Measurements from ENCODE around the gene FOXF2.

DNA sequence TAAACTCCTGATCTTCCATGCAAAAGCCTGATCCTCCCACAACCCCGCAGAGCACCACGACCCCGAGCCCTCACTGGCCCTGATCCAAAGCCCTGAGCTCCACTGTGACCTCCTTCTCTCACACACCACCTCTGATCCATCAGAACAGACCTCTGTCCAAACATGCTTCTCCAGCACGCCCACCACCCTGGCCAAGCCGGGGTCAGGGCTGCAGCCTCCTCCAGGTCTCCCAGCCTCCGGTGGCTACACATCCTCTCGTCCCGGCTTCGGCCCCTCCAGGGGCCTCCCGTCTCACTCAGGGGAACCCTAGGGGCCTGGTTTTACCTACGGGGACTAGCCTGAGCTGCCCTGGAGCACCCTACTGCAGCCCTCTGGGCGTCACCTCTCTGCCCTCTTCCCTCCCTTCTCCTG lies 49.1 kb downstream of the FOXF2 start:
- TF ChIP-seq CTCF (IDR thresholded peaks at IDR 0.05) (no peak), POLR2A (IDR thresholded peaks at IDR 0.05) (no peak)

Measured in esophagus squamous epithelium (tissue), 4 donors.